Kidney (tissue), 14 donors: ENCODE data around the gene LRP5. TPM values are rescaled to one million over a fixed set of nuclear protein-coding genes. Genes with fewer than 3 reads are reported as not detected.

ENCODE experiments used
- DNase-seq, 5 donors: peaks; one replicate each; pipeline ENCODE4 v3.0.0-alpha.2; 2013 to 2020
- FAIRE-seq: peaks from 2 replicates; lab custom pipeline; 2012; peaks lifted over from hg19 to GRCh38; lab: Jason Lieb, UNC
- H3K27ac ChIP-seq, 2 donors: one replicate each; pipeline ENCODE4 v1.7.0; 2013; ENCODE audit warnings: low read depth in 2 of 2, low read length in 2 of 2, inconsistent platforms in 1 of 2
- H3K27me3 ChIP-seq: one replicate; pipeline ENCODE4 v1.7.1; 2013; ENCODE audit warnings: low read length, inconsistent platforms; ENCODE audit not compliant: control insufficient read depth, insufficient read depth
- H3K36me3 ChIP-seq, 3 donors: one replicate each; pipeline versions ENCODE4 v1.7.0 to v1.7.1; 2013; ENCODE audit warnings: low read length in 3 of 3, control low read depth in 1 of 3, inconsistent platforms in 1 of 3; ENCODE audit not compliant: insufficient read depth in 3 of 3, control insufficient read depth in 2 of 3
- H3K4me1 ChIP-seq, 3 donors: one replicate each; pipeline versions ENCODE4 v1.7.0 to v1.7.1; 2013; ENCODE audit warnings: low read length in 3 of 3, inconsistent platforms in 1 of 3, low read depth in 1 of 3; ENCODE audit not compliant: control insufficient read depth in 2 of 3, insufficient read depth in 2 of 3
- H3K4me3 ChIP-seq, 3 donors: one replicate each; pipeline versions ENCODE4 v1.7.0 to v1.8.1; 2013; ENCODE audit warnings: low read length in 3 of 3, control low read depth in 1 of 3, inconsistent platforms in 1 of 3
- H3K9ac ChIP-seq, 3 donors: one replicate each; pipeline versions ENCODE4 v1.7.0 to v1.7.1; 2013; ENCODE audit warnings: low read length in 3 of 3, control low read depth in 1 of 3, inconsistent platforms in 1 of 3
- H3K9me3 ChIP-seq, 3 donors: one replicate each; pipeline versions ENCODE4 v1.7.0 to v1.7.1; 2013; ENCODE audit warnings: low read length in 3 of 3, control low read depth in 1 of 3, inconsistent platforms in 1 of 3; ENCODE audit not compliant: control insufficient read depth in 2 of 3, insufficient read depth in 1 of 3
- CTCF ChIP-seq: IDR thresholded peaks from 3 replicates; pipeline ENCODE4 v1.5.1; 2012; ENCODE audit warnings: mild to moderate bottlenecking, moderate library complexity, borderline replicate concordance; ENCODE audit not compliant: insufficient read depth; ENCODE audit errors: extremely low read depth
- intact Hi-C: fragments of 100-400 bp; cut with DNase I; formaldehyde crosslinking; loops from one replicate; pipeline ENCODE4 v1.11.1; 2022
- polyA plus RNA-seq: library from polyadenylated mRNA; stranded (reverse); fragments of 350-450 nt; fragmentation: Illumina TruSeq; extraction: RNeasy Lipid Tissue Mini Kit (QIAGEN cat#74804); gene quantifications from one replicate; pipeline ENCODE4 v1.2.3, GENCODE V29; 2014; ENCODE audit warnings: low read depth, low replicate concordance; ENCODE audit not compliant: insufficient read depth
- total RNA-seq: library from RNA; stranded (reverse); fragmentation: NEBNext Ultra II Directional; extraction: Animal tissue kit (Norgen Biotek cat#: 25700); gene quantifications from one replicate; pipeline ENCODE4 v1.2.1, GENCODE V29; 2021
- donor health status: control.
- donor health status: control.
- donor health status: control.
- donor health status: control.
- donor health status: control.
- donor health status: DM: yes; HTN: yes; CAD: no.
- donor health status: Normal renal cell carcinoma (clear cell type).

Gene LRP5
- total and polyA plus RNA-seq, 2 donors from 2014 or later = 55.4 to 71.3 TPM

GRCh38 chr11:68436985-68437926 lies 124.9 kb downstream of the LRP5 start:
- H3K4me3 ChIP-seq = no peak overlapping the region

GRCh38 chr11:68437927-68438657 lies 125.7 kb downstream of the LRP5 start:
- DNase-seq (no peak), FAIRE-seq (no peak)
- Histone ChIP-seq H3K36me3 (peaks cover 0 to 50% (median 19%) of the 10 kb centered on the region in 3 donors), H3K27me3 (no peaks in the 10 kb centered on the region), H3K9ac (no peak overlapping the region), H3K4me1 (peaks cover 0 to 10% (median 4%) of the 10 kb centered on the region in 3 donors), H3K9me3 (no peaks in the 10 kb centered on the region), H3K27ac (peak overlapping the region in 1 of 2 donors; percentile 76), H3K4me3 (no peak overlapping the region)
- intact Hi-C loops = no loop called here
- TF ChIP-seq CTCF = no peak

More at GRCh38 chr11:68436985-68437926, 124.9 kb downstream of the LRP5 start:
- DNase-seq = no peak
- Histone ChIP-seq H3K27me3 (no peaks in the 10 kb centered on the region), H3K36me3 (peaks cover 0 to 44% (median 19%) of the 10 kb centered on the region in 3 donors), H3K27ac (peak overlapping the region in 1 of 2 donors; percentile 76), H3K9me3 (no peaks in the 10 kb centered on the region), H3K9ac (no peak overlapping the region), H3K4me1 (peaks cover 0 to 10% (median 4%) of the 10 kb centered on the region in 3 donors)
- FAIRE-seq = no peak
- intact Hi-C loops = no loop called here
- TF ChIP-seq CTCF = peak; percentile 13

- no peak overlapping the region for H3K4me3 ChIP-seq
- no peak overlapping the region for H3K27ac ChIP-seq
- peaks cover 0 to 49% (median 19%) of the 10 kb centered on the region in 3 donors for H3K36me3 ChIP-seq
- H3K4me1 ChIP-seq = peaks cover 0 to 10% (median 4%) of the 10 kb centered on the region in 3 donors
- no peak overlapping the region for H3K9ac ChIP-seq
- H3K9me3 ChIP-seq = no peaks in the 10 kb centered on the region
- no peak for FAIRE-seq
- no peaks in the 10 kb centered on the region for H3K27me3 ChIP-seq
- intact Hi-C loops = no loop called here
- no peak for DNase-seq
- TF ChIP-seq CTCF = no peak
Measured at GRCh38 chr11:68438658-68439259, 126.4 kb downstream of the LRP5 start.
